SKM-1 treated with dmso at 0.1 percent for 144 hours (cell line): ENCODE results near the gene THBD.

Experiments used
- DNase-seq: peaks from one replicate; lab custom pipeline; 2025; ENCODE audit not compliant: unreplicated experiment; lab: John Stamatoyannopoulos, UW

THBD gene

GRCh38 chr20:23062632-23063031 lies 13.2 kb upstream of the THBD start:
- DNase-seq, result no peak

- DNase-seq, result peak; percentile 24
Observed at GRCh38 chr20:23061734-23062561, 12.5 kb upstream of the THBD start.

GRCh38 chr20:23061262-23061661 lies 11.8 kb upstream of the THBD start:
- no peak for DNase-seq

- DNase-seq, result no peak
Observed at GRCh38 chr20:23060629-23061028, 11.2 kb upstream of the THBD start.

- no peak for DNase-seq
Observed at GRCh38 chr20:23059846-23060245, 10.4 kb upstream of the THBD start.

GRCh38 chr20:23059001-23059400 lies 9.5 kb upstream of the THBD start:
- no peak for DNase-seq

GRCh38 chr20:23058240-23058639 lies 8.8 kb upstream of the THBD start:
- DNase-seq, result no peak

GRCh38 chr20:23052904-23053303 lies 3.4 kb upstream of the THBD start:
- DNase-seq, result no peak

GRCh38 chr20:23050847-23051627 lies 1.6 kb upstream of the THBD start:
- peak; percentile 60 for DNase-seq

- DNase-seq, result no peak
Observed at GRCh38 chr20:23050076-23050838, 785 bp upstream of the THBD start.

- DNase-seq, result peak; percentile 70
Observed at GRCh38 chr20:23048283-23049200, 930 bp downstream of the THBD start.

- DNase-seq, result no peak
Observed at GRCh38 chr20:23047738-23048214, 1.7 kb downstream of the THBD start.

- no peak for DNase-seq
Observed at GRCh38 chr20:23047001-23047737, 2.3 kb downstream of the THBD start.

GRCh38 chr20:23046431-23046830 lies 3.0 kb downstream of the THBD start:
- DNase-seq, result no peak

- DNase-seq, result no peak
Observed at GRCh38 chr20:23043376-23043775, 6.1 kb downstream of the THBD start.

GRCh38 chr20:23042270-23042669 lies 7.2 kb downstream of the THBD start:
- no peak for DNase-seq

- DNase-seq, result no peak
Observed at GRCh38 chr20:23039885-23040508, 9.5 kb downstream of the THBD start.

- no peak for DNase-seq
Observed at GRCh38 chr20:23039136-23039875, 10.2 kb downstream of the THBD start.
